Activated CD4-positive, alpha-beta T cell treated with anti-CD3 and anti-CD28 coated beads for 36 hours (primary cell): ENCODE results near the gene SAMD4A. TPM values are rescaled to one million over a fixed set of nuclear protein-coding genes. Genes with fewer than 3 reads are reported as not detected.
"Not testable (repeated sequence)": the region's sequence is repeated elsewhere in the genome, so short reads cannot be mapped to it uniquely, and the experiment has no call there.

Experiments used
- ATAC-seq: fragments of 200-7000 bp; cut with Tn5 transposase; one replicate; pipeline ENCODE4 v1.10.0; 2021; ENCODE audit warnings: mild to moderate bottlenecking, moderate library complexity
- CTCF ChIA-PET: fragments of 350-600 bp; sonication (Branson Sonifier 250); formaldehyde crosslinking; loops from one replicate; lab custom pipeline; 2021; ENCODE audit warnings: antibody characterized with exemption; lab: Charles Lee
- POLR2A ChIA-PET: fragments of 350-600 bp; sonication (Branson Sonifier 250); formaldehyde crosslinking; loops from one replicate; lab custom pipeline; 2021; ENCODE audit warnings: antibody characterized with exemption, inconsistent platforms; lab: Charles Lee
- DNase-seq: peaks from one replicate; pipeline ENCODE4 v3.0.0-alpha.2; 2020
- H3K27ac Mint-ChIP-seq: one replicate; pipeline ENCODE4 v1.8.0; 2021; ENCODE audit warnings: mixed read lengths
- H3K27me3 Mint-ChIP-seq: one replicate; pipeline ENCODE4 v1.8.0; 2021; ENCODE audit warnings: mixed read lengths
- H3K36me3 Mint-ChIP-seq: one replicate; pipeline ENCODE4 v1.8.0; 2021; ENCODE audit warnings: low read depth, mixed read lengths
- H3K4me1 Mint-ChIP-seq: one replicate; pipeline ENCODE4 v1.8.0; 2021; ENCODE audit warnings: mixed read lengths
- H3K4me3 Mint-ChIP-seq: one replicate; pipeline ENCODE4 v1.8.0; 2021; ENCODE audit warnings: mild to moderate bottlenecking, moderate library complexity, mixed read lengths
- H3K9me3 Mint-ChIP-seq: one replicate; pipeline ENCODE4 v1.8.0; 2021; ENCODE audit warnings: low read depth, mixed read lengths
- intact Hi-C, 2 experiments: fragments of 100-400 bp; cut with DNase I in 1 of 2; cut with micrococcal nuclease in 1 of 2; formaldehyde crosslinking; loops; one replicate each; pipeline versions ENCODE4 v1.14.2 to v1.15.1; 2022 to 2024; cut with DNase I, micrococcal nuclease
- total RNA-seq, 2 experiments: library from RNA; stranded (reverse); gene quantifications; one replicate each; pipeline ENCODE4 v1.2.3, GENCODE V29; 2021

The SAMD4A gene
- total RNA-seq, 2 experiments from 2014 or later: 2.7 to 2.8 TPM

GRCh38 chr14:54794159-54794558, 227.2 kb downstream of the SAMD4A start:
- Mint-ChIP-seq H3K4me1 (no peaks in the 10 kb centered on the region), H3K27me3 (peaks cover 5% of the 10 kb centered on the region), H3K27ac (no peak overlapping the region), H3K36me3 (no peaks in the 10 kb centered on the region), H3K9me3 (peaks cover 3% of the 10 kb centered on the region), H3K4me3 (no peak overlapping the region)
- ATAC-seq (peak; percentile 60), DNase-seq (no peak)
- intact Hi-C loops: no loop called here
- ChIA-PET CTCF (interaction anchor here (0.7 to 2.7 kb wide), 8 partner anchors 10 to 275 kb away, joined by 3 to 21 read pairs (median 4); no protein-coding TSS in a partner anchor), POLR2A (interaction anchor here (1.2 kb wide), 1 partner anchor 17 kb away, joined by 3 read pairs; no protein-coding TSS in a partner anchor)

GRCh38 chr14:54794796-54795195, 227.9 kb downstream of the SAMD4A start:
- intact Hi-C loops: no loop called here
- H3K4me3 Mint-ChIP-seq: no peak overlapping the region

GRCh38 chr14:54796961-54797360, 230.0 kb downstream of the SAMD4A start:
- H3K4me3 Mint-ChIP-seq: no peak overlapping the region
- H3K27me3 Mint-ChIP-seq: peaks cover 10% of the 10 kb centered on the region
- H3K9me3 Mint-ChIP-seq: peaks cover 3% of the 10 kb centered on the region
- no peak for DNase-seq
- POLR2A ChIA-PET: no interaction called here
- CTCF ChIA-PET: interaction anchor here (1.0 to 1.3 kb wide), 5 partner anchors 8 to 233 kb away, joined by 3 to 5 read pairs (median 3); no protein-coding TSS in a partner anchor
- H3K36me3 Mint-ChIP-seq: no peaks in the 10 kb centered on the region
- H3K4me1 Mint-ChIP-seq: no peaks in the 10 kb centered on the region
- intact Hi-C loops: no loop called here
- no peak overlapping the region for H3K27ac Mint-ChIP-seq
- ATAC-seq: no peak

More at GRCh38 chr14:54794796-54795195, 227.9 kb downstream of the SAMD4A start:
- DNase-seq: no peak
- H3K4me1 Mint-ChIP-seq: no peaks in the 10 kb centered on the region
- ChIA-PET CTCF (interaction anchor here (0.8 to 2.7 kb wide), 6 partner anchors 11 to 230 kb away, joined by 3 to 21 read pairs (median 4); no protein-coding TSS in a partner anchor), POLR2A (interaction anchor here (1.2 kb wide), 1 partner anchor 18 kb away, joined by 3 read pairs; no protein-coding TSS in a partner anchor)
- peaks cover 6% of the 10 kb centered on the region for H3K27me3 Mint-ChIP-seq
- no peak for ATAC-seq
- no peaks in the 10 kb centered on the region for H3K36me3 Mint-ChIP-seq
- peaks cover 3% of the 10 kb centered on the region for H3K9me3 Mint-ChIP-seq
- H3K27ac Mint-ChIP-seq: no peak overlapping the region

- CTCF ChIA-PET: interaction anchor here (0.5 to 0.9 kb wide), 2 partner anchors 9 to 292 kb away, joined by 3 to 5 read pairs; no protein-coding TSS in a partner anchor
- no peak for DNase-seq
Measured at GRCh38 chr14:54797556-54797955, 230.6 kb downstream of the SAMD4A start.

GRCh38 chr14:54797986-54798385, 231.1 kb downstream of the SAMD4A start:
- Mint-ChIP-seq H3K27ac (no peak overlapping the region), H3K4me3 (no peak overlapping the region), H3K27me3 (peaks cover 10% of the 10 kb centered on the region), H3K4me1 (no peaks in the 10 kb centered on the region), H3K9me3 (peaks cover 3% of the 10 kb centered on the region), H3K36me3 (no peaks in the 10 kb centered on the region)
- ATAC-seq (no peak), DNase-seq (no peak)
- intact Hi-C loops: no loop called here
- ChIA-PET POLR2A (no interaction called here), CTCF (interaction anchor here (0.5 to 0.9 kb wide), 2 partner anchors 8 to 292 kb away, joined by 3 to 5 read pairs; no protein-coding TSS in a partner anchor)

More at GRCh38 chr14:54797556-54797955, 230.6 kb downstream of the SAMD4A start:
- ATAC-seq: no peak
- Mint-ChIP-seq H3K4me1 (no peaks in the 10 kb centered on the region), H3K9me3 (peaks cover 3% of the 10 kb centered on the region), H3K4me3 (no peak overlapping the region), H3K36me3 (no peaks in the 10 kb centered on the region), H3K27me3 (peaks cover 10% of the 10 kb centered on the region), H3K27ac (no peak overlapping the region)
- intact Hi-C loops: no loop called here
- POLR2A ChIA-PET: no interaction called here

- CTCF ChIA-PET: interaction anchor here (0.6 to 0.9 kb wide), 2 partner anchors 8 to 176 kb away, joined by 3 read pairs; no protein-coding TSS in a partner anchor
- Mint-ChIP-seq H3K27ac (no peak overlapping the region), H3K9me3 (peaks cover 3% of the 10 kb centered on the region), H3K4me1 (no peaks in the 10 kb centered on the region), H3K36me3 (no peaks in the 10 kb centered on the region), H3K4me3 (no peak overlapping the region), H3K27me3 (peaks cover 10% of the 10 kb centered on the region)
- intact Hi-C loops: no loop called here
- ATAC-seq: no peak
- POLR2A ChIA-PET: no interaction called here
- DNase-seq: no peak
Measured at GRCh38 chr14:54798465-54799124, 231.7 kb downstream of the SAMD4A start.

GRCh38 chr14:54801482-54801881, 234.6 kb downstream of the SAMD4A start:
- H3K4me1 Mint-ChIP-seq, H3K27ac Mint-ChIP-seq, DNase-seq, H3K9me3 Mint-ChIP-seq, H3K4me3 Mint-ChIP-seq, POLR2A ChIA-PET, H3K36me3 Mint-ChIP-seq, intact Hi-C loops, CTCF ChIA-PET, ATAC-seq: not testable (repeated sequence)
- H3K27me3 Mint-ChIP-seq: peaks cover 22% of the 10 kb centered on the region

- Mint-ChIP-seq H3K27me3 (peaks cover 20% of the 10 kb centered on the region), H3K27ac (no peak overlapping the region), H3K36me3 (no peaks in the 10 kb centered on the region), H3K4me1 (peaks cover 5% of the 10 kb centered on the region), H3K9me3 (no peaks in the 10 kb centered on the region), H3K4me3 (no peak overlapping the region)
- ChIA-PET POLR2A (no interaction called here), CTCF (interaction anchor here (1.5 to 6.6 kb wide), 3 partner anchors 17 to 239 kb away, joined by 4 to 42 read pairs (median 20); no protein-coding TSS in a partner anchor)
- no peak for ATAC-seq
- no peak for DNase-seq
- intact Hi-C loops: no loop called here
Measured at GRCh38 chr14:54803396-54803795, 236.5 kb downstream of the SAMD4A start.

- Mint-ChIP-seq H3K36me3 (no peaks in the 10 kb centered on the region), H3K27me3 (peaks cover 20% of the 10 kb centered on the region), H3K27ac (no peak overlapping the region), H3K4me3 (no peak overlapping the region), H3K4me1 (peaks cover 5% of the 10 kb centered on the region), H3K9me3 (no peaks in the 10 kb centered on the region)
- ChIA-PET CTCF (interaction anchor here (0.6 to 6.6 kb wide), 10 partner anchors 11 to 240 kb away, joined by 3 to 42 read pairs (median 4); no protein-coding TSS in a partner anchor), POLR2A (no interaction called here)
- DNase-seq (no peak), ATAC-seq (no peak)
- intact Hi-C loops: loop anchor here in 1 of 2 experiments (2.0 kb wide), 1 partner anchor 27 kb away; no protein-coding TSS in a partner anchor
Measured at GRCh38 chr14:54803926-54804537, 237.1 kb downstream of the SAMD4A start.

GRCh38 chr14:54804538-54805041, 237.7 kb downstream of the SAMD4A start:
- Mint-ChIP-seq H3K4me1 (peaks cover 6% of the 10 kb centered on the region), H3K27ac (no peak overlapping the region), H3K9me3 (no peaks in the 10 kb centered on the region), H3K36me3 (no peaks in the 10 kb centered on the region), H3K27me3 (peaks cover 20% of the 10 kb centered on the region), H3K4me3 (no peak overlapping the region)
- POLR2A ChIA-PET: no interaction called here
- DNase-seq (no peak), ATAC-seq (no peak)
- CTCF ChIA-PET: interaction anchor here (0.6 to 6.6 kb wide), 11 partner anchors 8 to 240 kb away, joined by 3 to 42 read pairs (median 8); no protein-coding TSS in a partner anchor
- intact Hi-C loops: loop anchor here (1.0 to 2.0 kb wide), 3 partner anchors 28 to 240 kb away; no protein-coding TSS in a partner anchor

- H3K9me3 Mint-ChIP-seq: no peaks in the 10 kb centered on the region
- POLR2A ChIA-PET: no interaction called here
- DNase-seq: no peak
- peaks cover 11% of the 10 kb centered on the region for H3K4me1 Mint-ChIP-seq
- intact Hi-C loops: loop anchor here (1.0 to 2.0 kb wide), 3 partner anchors 28 to 241 kb away; no protein-coding TSS in a partner anchor
- H3K27me3 Mint-ChIP-seq: peaks cover 18% of the 10 kb centered on the region
- H3K27ac Mint-ChIP-seq: no peak overlapping the region
- CTCF ChIA-PET: interaction anchor here (0.6 to 6.6 kb wide), 12 partner anchors 9 to 414 kb away, joined by 3 to 42 read pairs (median 6); no protein-coding TSS in a partner anchor
- no peak overlapping the region for H3K4me3 Mint-ChIP-seq
- no peaks in the 10 kb centered on the region for H3K36me3 Mint-ChIP-seq
- ATAC-seq: no peak
Measured at GRCh38 chr14:54805070-54805444, 238.1 kb downstream of the SAMD4A start.
